NCI-H226 (cell line): ENCODE measurements around the gene SORCS3.

Source experiments
- DNase-seq: peaks from one replicate; pipeline ENCODE4 v3.0.0-alpha.2; 2015

Gene SORCS3

DNA sequence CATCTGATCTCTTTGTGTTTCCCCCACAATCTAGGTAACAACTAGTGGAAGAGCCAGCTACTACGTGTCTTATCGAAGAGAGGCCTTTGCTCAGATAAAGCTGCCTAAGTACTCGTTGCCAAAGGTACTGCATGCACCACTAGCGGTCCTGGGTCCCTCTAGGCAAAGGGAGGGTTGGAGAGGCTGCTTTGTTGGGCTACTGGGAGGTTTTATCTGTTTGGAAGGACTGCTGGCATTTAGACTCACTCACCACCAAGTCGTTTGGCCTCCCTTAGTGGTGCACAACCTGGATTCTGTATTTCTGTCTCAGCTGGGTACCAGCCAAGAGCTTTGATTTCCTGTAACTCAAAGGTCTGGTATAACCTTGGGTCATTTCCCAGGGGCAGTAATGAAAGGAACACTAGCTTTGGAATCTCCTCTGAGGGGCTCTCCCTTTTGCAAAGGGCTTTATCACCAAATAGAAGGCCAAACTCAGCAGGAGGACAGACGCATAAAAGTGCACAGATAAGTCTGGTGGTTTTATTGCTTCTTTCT is 498.3 kb downstream of the SORCS3 start:
- no peak for DNase-seq

DNA sequence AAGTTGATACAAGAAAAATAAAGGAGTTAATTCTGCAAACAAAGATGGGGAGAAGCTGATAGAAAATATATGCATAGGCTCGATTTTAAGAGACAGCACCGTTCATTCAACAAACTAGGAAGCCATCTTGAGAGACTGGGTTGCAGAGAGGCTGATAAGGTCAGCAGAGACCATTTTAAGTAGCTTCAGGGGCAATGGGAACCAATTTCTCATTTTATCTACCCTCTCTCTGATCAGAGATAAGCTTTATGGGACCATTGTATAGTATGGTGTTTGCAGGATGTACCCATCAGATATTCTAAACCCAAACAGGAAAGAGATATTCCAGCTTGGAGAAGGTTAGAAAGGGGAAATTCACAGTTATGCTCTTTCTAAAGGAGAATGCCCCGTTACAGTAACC is 499.5 kb downstream of the SORCS3 start:
- no peak for DNase-seq

DNA sequence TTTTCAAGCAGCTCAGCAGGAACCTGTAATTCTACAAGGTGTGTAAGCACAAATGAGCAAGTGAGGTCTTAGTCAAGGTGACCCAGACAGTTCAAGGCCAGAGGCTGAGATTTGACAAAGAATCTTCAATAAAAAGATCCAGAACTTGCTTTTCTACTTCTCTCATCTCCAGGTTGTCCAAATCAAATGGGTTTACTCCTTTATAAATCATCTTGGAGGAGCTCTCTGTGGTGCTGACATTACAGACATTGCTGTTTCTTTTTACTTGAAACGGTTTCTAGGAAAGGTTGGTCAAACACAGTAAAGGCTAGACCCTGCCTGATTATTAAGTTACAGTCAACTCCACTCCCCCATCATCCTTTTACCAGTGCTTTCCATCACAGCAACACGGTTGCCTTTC is 504.6 kb downstream of the SORCS3 start:
- no peak for DNase-seq

GRCh38 chr10:105146436-105146835 is 505.3 kb downstream of the SORCS3 start:
- no peak for DNase-seq

DNA sequence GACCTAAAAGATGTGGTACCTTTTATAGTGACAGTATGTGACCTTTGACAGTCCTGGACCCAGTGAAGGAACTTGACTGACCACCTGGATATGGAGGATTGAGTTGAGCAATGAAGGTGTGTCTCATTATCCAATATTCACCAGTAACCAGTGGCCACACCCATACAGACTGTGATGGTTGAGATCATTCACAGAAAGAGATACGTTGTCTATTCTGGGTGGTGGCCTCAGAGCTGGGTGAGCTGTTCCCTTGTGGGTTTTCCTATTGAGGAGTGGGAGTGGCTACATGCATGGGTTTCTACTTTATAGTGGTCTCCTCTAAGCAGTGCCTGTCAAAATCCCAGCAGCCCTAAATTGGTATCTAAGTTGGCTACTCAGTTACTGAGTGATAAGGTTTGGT is 507.4 kb downstream of the SORCS3 start:
- DNase-seq = no peak

- DNase-seq = no peak
Observed at GRCh38 chr10:105148921-105149320, 507.8 kb downstream of the SORCS3 start.

- DNase-seq = no peak
Observed at GRCh38 chr10:105149371-105149891, 508.3 kb downstream of the SORCS3 start.

GRCh38 chr10:105150259-105150880 is 509.3 kb downstream of the SORCS3 start:
- DNase-seq = no peak

DNA sequence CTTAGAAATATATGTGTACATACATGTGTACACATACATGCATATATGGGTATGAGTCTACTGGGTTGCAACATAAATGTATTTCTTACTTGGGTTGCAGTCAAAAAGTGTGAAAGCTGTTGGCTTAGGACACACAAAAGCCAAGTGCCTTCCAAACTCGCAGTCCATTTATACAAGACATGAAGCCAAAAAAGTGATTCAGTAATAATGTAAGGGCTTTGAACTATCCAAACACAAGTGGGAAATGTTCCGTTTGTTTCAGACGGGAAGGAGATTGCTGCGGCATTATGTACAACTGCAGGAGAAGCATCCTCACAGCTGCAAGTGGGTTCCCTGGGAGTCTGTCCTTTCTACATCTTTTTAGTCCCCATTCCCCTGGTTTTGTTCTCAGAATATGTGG is 513.6 kb downstream of the SORCS3 start:
- no peak for DNase-seq

- DNase-seq = no peak
Observed at GRCh38 chr10:105159268-105159667, 518.2 kb downstream of the SORCS3 start.

DNA sequence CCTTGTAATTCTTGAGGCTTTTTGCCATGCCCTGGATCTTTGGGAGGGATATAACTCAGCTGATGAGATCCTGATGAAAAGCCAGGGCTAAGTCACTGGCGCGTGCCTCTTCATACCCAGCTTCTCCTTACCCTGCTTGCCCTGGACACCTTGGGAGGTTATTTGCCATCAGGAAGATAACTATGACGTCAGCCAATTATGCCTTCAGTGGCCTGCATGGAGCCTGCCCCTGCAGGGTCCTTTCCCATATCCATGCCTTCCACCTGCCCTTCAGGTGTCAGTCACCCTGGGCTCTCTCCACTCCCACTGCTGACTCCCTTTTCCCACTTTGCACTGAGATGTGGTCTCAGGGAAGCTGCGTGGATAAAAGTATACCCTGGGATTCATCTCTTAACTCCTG is 520.1 kb downstream of the SORCS3 start:
- DNase-seq = no peak

DNA sequence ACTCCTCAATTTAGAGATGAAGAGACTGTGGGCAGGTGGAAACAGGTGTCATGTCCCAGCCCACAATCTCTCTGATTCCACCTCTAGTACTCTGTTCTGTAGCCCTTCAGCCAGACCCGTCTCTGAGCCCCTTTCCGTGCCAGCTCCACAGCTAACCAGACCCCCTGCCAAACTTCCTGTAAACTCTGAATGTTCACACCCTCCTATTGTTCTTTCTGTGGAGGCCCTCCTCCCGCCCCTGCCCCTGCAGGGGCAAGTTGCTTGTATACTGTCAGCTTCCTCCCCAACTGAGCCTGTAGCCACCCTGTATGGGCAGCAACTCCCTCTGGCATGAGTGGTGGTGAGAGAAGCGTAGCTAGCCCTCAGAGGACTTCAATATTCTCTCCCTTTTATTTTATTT is 520.7 kb downstream of the SORCS3 start:
- no peak for DNase-seq

DNA sequence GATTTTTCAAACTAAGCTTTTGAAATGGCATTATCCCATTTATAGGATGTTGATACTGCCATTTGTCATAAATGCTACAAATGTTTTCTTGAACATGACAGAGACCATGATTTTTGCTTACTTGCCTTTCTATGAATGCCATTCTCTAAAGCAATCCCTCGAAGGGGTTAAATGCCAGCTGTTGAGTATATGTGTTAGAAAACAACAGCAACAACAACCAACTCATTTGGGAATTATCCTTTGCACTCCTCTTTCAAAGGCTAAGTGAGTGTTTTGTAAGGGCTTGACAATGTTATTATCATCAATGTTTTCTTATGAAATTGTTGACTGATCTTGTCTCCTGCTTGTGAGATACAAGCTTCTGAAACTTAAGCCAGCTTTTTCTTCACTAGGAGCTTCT is 529.4 kb downstream of the SORCS3 start:
- no peak for DNase-seq

DNA sequence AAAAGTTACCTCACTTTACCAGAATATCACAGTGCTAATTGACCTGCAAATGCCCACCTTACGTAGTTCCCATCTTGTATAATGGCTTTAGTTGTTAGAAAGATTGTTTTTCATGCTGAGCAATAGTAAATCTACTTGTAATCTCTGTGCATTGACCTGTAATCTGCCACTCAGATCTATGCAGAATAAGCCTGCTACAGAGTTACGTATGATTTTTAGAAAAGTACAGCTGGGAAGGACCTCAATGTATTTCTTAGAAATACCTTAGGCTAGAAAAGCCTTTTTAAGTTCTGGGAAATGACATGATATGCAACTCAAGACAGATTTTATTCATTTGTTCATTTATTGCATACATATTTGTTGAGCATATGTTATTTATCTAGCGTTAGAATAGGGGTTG is 530.9 kb downstream of the SORCS3 start:
- no peak for DNase-seq

GRCh38 chr10:105181626-105182025 is 540.5 kb downstream of the SORCS3 start:
- no peak for DNase-seq

GRCh38 chr10:105183536-105183935 is 542.4 kb downstream of the SORCS3 start:
- no peak for DNase-seq

- no peak for DNase-seq
Observed at GRCh38 chr10:105185161-105185560, 544.1 kb downstream of the SORCS3 start.

- no peak for DNase-seq
Observed at GRCh38 chr10:105187243-105187642, 546.2 kb downstream of the SORCS3 start.

DNA sequence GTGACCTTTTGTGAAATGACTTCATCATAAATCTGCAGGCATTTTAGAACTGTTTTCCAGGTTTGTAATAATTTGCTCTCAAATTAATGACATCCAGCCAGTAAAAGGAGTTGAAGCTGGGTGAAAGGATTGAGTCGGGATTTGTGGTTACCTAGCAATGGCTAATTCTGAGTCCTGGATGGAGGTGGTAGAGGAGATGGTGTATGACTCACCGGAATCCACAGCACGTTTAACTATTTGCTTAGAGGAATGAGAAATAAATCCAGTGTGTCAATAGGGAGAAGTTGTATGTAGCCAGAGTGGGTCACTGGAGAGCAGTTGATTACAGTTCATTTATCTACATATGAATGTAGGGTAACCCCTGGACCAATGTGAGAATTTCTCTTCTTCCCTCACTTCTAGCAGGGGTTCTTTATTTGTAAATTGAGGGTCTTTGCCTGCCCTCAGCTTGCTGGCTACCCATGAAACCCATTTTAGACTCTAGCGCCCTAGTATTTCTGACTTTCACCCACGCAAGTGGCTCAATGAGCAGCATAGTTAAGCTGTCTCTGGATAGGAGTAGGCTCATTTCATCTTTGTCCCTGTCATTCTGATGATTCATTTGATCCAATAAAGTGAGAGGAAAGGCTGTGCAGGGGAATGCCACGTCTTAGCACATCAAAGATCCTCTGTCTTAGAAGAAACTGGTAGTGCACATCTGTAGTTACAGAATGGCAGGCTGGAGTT is 547.8 kb downstream of the SORCS3 start:
- DNase-seq = no peak

DNA sequence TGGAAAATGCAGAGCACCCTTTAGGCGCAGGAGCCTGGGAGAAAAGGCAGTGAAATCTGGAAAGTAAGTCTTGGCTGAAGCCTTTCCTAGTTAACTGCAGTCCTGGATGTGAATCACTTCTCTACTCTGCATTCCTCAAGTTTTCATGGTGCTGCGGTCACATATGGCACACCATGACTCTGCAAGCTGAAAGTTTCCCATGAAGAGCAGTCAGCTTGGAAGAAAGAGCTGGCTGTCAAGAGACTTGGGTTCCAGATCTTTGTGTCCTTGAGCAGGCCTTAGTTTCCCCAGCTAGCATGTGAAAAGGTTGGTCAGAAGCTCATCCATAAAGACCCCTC is 548.3 kb downstream of the SORCS3 start:
- no peak for DNase-seq

DNA sequence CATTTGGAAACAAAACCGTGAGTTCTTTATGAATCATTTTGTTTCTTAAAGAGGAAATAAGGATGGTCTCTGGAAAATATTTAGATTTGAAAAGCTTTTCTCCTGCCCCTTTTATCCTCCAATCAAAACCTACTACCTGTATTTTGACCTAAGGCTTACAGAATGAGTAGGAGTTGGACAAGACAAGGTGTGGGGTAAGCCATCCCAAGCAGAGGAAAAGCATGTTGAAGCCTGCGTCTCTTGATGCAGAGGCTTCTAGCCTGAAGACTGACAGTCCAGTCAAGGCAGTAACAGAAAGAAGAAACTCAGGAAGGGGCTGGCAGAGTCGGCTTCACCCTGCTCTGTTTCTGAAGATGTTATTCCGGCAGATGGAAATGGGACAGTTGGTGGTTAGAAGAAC is 551.1 kb downstream of the SORCS3 start:
- no peak for DNase-seq

- no peak for DNase-seq
Observed at GRCh38 chr10:105192861-105193260, 551.8 kb downstream of the SORCS3 start.

DNA sequence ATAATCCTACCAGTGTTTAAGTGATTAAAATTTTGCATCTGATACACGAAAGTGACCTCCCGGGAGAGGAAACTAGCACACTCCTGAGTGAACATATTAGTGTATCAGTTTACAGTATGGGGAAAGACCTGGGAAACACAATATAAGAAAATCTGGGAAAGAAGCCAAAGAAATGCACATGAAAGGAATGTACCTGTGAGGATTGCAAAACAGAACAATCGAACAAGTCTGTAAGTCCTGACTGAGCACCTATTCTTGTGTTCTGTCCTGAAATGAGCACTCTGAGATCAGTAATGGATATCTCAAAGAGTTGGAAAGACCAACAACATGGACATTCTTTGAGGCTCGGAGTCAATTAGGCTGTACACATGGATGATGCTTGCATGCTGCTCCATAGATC is 554.7 kb downstream of the SORCS3 start:
- DNase-seq = no peak

- no peak for DNase-seq
Observed at GRCh38 chr10:105197598-105198364, 556.7 kb downstream of the SORCS3 start.
